GM19397 (cell line): ENCODE data around the gene KCNJ18.
"Not testable (repeated sequence)": the region's sequence is repeated elsewhere in the genome, so short reads cannot be mapped to it uniquely, and the experiment has no call there.

ENCODE experiments used
- ATAC-seq: cut with Tn5 transposase; IDR thresholded peaks from one replicate; pipeline ENCODE4 v1.9.1; 2021; ENCODE audit warnings: mild to moderate bottlenecking, moderate library complexity; ENCODE audit not compliant: unreplicated experiment

The KCNJ18 gene

GRCh38 chr17:21691883-21692703, at the start of gene KCNJ18:
KCNJ18 (plus strand) TSS chr17:21692523; CDS start chr17:21702787, 10,264 bp downstream.
- ATAC-seq, result not testable (repeated sequence)

- ATAC-seq, result not testable (repeated sequence)
These were observed 44.2 kb upstream of the KCNJ18 start for GRCh38 chr17:21648125-21648524.

GRCh38 chr17:21650043-21650442, 42.3 kb upstream of the KCNJ18 start:
- not testable (repeated sequence) for ATAC-seq

GRCh38 chr17:21652049-21652448, 40.3 kb upstream of the KCNJ18 start:
- not testable (repeated sequence) for ATAC-seq

GRCh38 chr17:21653211-21653610, 39.1 kb upstream of the KCNJ18 start:
- not testable (repeated sequence) for ATAC-seq

- not testable (repeated sequence) for ATAC-seq
These were observed 35.6 kb upstream of the KCNJ18 start for GRCh38 chr17:21656518-21657309.

GRCh38 chr17:21659635-21660034, 32.7 kb upstream of the KCNJ18 start:
- not testable (repeated sequence) for ATAC-seq

- not testable (repeated sequence) for ATAC-seq
These were observed 30.9 kb upstream of the KCNJ18 start for GRCh38 chr17:21661455-21661854.

- not testable (repeated sequence) for ATAC-seq
These were observed 29.2 kb upstream of the KCNJ18 start for GRCh38 chr17:21663166-21663565.

- ATAC-seq, result not testable (repeated sequence)
These were observed 28.5 kb upstream of the KCNJ18 start for GRCh38 chr17:21663614-21664474.

- not testable (repeated sequence) for ATAC-seq
These were observed 27.2 kb upstream of the KCNJ18 start for GRCh38 chr17:21665171-21665570.

GRCh38 chr17:21665935-21666493, 26.3 kb upstream of the KCNJ18 start:
- ATAC-seq, result not testable (repeated sequence)

- not testable (repeated sequence) for ATAC-seq
These were observed 25.5 kb upstream of the KCNJ18 start for GRCh38 chr17:21666711-21667412.

- ATAC-seq, result not testable (repeated sequence)
These were observed 24.8 kb upstream of the KCNJ18 start for GRCh38 chr17:21667413-21668117.

- ATAC-seq, result not testable (repeated sequence)
These were observed 24.2 kb upstream of the KCNJ18 start for GRCh38 chr17:21668118-21668488.

- ATAC-seq, result not testable (repeated sequence)
These were observed 23.4 kb upstream of the KCNJ18 start for GRCh38 chr17:21668746-21669508.

GRCh38 chr17:21669616-21670360, 22.5 kb upstream of the KCNJ18 start:
- not testable (repeated sequence) for ATAC-seq
